ENCODE data around the gene CLIP1.

The CLIP1 gene

DNA sequence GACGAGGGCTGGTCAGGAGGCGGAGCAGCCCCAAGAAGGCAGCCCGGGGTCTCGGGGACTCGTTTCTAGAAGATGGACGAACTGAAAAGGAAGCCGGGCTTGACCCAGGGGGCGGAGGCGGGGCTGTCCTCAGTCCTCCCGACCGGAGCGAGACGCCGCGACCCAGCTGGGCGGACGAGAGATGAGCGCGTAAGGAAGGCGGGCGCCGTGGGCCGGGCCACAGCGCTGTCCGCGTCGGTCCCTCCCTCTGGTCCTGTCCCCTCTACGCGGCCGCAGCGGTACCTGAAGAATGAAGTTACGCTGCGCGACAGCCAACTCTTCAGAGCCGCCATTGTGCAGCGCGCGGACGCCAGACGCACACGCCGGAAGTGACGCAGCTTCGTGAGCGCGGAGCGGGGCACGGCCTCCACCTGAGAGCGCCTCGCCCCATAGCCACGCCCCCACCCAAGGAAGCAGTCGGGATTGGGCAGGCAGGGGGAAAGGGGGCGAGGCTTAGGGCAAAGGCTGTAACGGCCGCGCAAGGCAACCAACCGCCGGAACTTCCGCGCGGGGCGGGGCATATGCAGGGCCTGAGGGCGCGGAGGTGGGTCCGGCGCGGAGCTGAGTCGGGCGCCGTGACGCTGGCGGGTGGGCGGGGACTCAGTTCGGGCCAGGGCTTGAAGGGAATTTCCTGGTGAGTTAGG lies 196.6 kb downstream of the CLIP1 start, which contains the start of gene DIABLO:
Gene DIABLO, minus strand, starts transcription at position 370 of the 683 bp plus-strand sequence. Its CDS starts 38 bp downstream, at position 332.
- Histone ChIP-seq H2AFZ (ENCODE audit: low read length) (no peak within 1 kb of the TSS), H3K27ac (ENCODE audit: low read depth, low read length, poor library complexity, severe bottlenecking) (peak within 1 kb of the TSS; percentile 52), H3K4me1 (ENCODE audit: insufficient read depth, low read length, severe bottlenecking) (peaks cover 26% of the 10 kb centered on the region), H3K36me3 (ENCODE audit: insufficient read depth, low read length) (peaks cover 40% of the 10 kb centered on the region), H3K9ac (ENCODE audit: low read length) (peak within 1 kb of the TSS; percentile 82), H4K20me1 (ENCODE audit: insufficient read depth, low read length) (no peaks in the 10 kb centered on the region), H3K4me3 (ENCODE audit: low read depth, low read length, poor library complexity, severe bottlenecking) (peak within 1 kb of the TSS; percentile 81), H3K79me2 (ENCODE audit: insufficient read depth, low read length) (peaks cover 20% of the 10 kb centered on the region), H3K4me2 (ENCODE audit: low read length) (peak within 1 kb of the TSS; percentile 90), H3F3A (ENCODE audit: insufficient read depth, low read length) (no peaks in the 10 kb centered on the region), H3K9me2 (ENCODE audit: low read depth, low read length) (no peaks in the 10 kb centered on the region), H3K9me3 (ENCODE audit: low read length) (no peaks in the 10 kb centered on the region), H3K27me3 (ENCODE audit: insufficient read depth, low read length) (no peaks in the 10 kb centered on the region)
- TF ChIP-seq, protein P1, sequence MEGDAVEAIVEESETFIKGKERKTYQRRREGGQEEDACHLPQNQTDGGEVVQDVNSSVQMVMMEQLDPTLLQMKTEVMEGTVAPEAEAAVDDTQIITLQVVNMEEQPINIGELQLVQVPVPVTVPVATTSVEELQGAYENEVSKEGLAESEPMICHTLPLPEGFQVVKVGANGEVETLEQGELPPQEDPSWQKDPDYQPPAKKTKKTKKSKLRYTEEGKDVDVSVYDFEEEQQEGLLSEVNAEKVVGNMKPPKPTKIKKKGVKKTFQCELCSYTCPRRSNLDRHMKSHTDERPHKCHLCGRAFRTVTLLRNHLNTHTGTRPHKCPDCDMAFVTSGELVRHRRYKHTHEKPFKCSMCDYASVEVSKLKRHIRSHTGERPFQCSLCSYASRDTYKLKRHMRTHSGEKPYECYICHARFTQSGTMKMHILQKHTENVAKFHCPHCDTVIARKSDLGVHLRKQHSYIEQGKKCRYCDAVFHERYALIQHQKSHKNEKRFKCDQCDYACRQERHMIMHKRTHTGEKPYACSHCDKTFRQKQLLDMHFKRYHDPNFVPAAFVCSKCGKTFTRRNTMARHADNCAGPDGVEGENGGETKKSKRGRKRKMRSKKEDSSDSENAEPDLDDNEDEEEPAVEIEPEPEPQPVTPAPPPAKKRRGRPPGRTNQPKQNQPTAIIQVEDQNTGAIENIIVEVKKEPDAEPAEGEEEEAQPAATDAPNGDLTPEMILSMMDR (IDR thresholded peaks at IDR 0.05; ENCODE audit: low read length) = no peak
- no peak for TF ChIP-seq EZH2 (IDR thresholded peaks at IDR 0.05; ENCODE audit: borderline replicate concordance, low read length)
